GM21360 (cell line): Measurements from ENCODE around the gene EPB41L2.

ENCODE experiments used
- ATAC-seq: cut with Tn5 transposase; IDR thresholded peaks from one replicate; pipeline ENCODE4 v1.9.1; 2021; ENCODE audit warnings: mild to moderate bottlenecking, moderate library complexity; ENCODE audit not compliant: unreplicated experiment

EPB41L2 gene

DNA sequence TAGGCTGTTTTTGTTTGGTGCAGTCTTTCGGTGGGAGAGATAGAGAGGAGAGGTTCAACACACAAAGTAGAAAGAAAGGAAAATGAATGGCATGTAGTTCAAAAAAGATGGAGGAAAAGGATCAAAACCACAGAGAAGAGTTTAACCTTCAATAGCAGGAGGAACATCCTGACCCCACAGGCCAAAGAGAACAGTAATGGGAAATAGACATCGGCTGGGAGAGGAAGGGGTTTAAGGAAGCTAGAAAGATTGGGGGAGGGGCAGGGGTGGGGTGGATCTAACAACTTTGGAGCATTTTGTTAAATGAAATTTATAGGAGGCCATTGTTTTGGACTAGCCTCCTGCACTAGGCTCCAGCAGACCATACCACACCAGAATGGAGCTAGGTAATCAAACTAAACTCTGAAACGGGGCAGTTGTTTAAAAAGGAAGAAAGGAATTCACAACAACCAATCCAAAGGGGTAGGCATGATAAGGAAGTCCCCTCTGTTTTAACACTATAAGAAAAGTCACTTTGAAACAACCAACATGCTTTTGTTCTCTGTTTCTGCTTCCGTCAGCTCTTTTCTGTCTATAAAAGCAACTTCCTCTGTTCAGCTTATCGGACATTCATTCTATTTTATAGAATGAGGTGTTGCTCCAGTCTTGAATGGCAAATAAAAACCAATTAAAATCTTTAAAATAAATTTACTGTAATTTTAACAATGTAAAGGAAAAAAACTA lies 82.6 kb downstream of the EPB41L2 start:
- ATAC-seq = no peak

DNA sequence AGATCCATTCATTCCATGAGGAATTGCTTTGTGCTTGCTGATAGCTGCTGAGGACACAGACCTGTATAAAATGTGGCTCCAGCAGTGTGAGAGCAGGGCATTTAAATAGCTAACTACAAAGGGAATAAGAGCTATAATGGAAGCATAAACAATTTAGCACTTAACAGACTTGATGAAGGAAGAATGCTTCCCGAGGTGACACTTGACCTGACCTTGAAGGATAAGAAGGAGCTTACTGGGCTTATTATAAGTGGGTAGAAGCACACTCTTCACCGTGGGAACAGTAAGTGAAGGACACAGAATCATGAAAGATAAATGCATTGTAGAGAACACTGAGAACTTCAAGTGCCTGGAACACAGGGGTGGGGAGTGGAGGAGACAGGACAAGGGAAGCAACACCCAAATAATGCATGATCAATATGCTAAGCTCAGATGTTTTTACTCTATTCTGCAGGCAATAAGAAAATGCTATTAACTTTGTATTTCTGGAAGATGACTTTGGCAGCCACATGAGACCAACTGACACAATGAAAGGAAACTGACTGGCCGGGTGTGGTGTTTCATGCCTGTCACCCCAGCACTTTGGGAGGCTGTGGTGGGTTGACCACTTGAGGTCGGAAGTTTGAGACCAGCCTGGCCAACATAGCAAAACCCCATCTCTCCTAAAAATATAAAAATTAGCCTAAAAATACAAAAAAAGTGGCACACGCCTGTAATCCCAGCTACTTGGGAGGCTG lies 84.2 kb downstream of the EPB41L2 start:
- no peak for ATAC-seq

- no peak for ATAC-seq
Observed at GRCh38 chr6:130978180-130978579, 84.9 kb downstream of the EPB41L2 start.

GRCh38 chr6:130975325-130975724 lies 87.7 kb downstream of the EPB41L2 start:
- no peak for ATAC-seq

DNA sequence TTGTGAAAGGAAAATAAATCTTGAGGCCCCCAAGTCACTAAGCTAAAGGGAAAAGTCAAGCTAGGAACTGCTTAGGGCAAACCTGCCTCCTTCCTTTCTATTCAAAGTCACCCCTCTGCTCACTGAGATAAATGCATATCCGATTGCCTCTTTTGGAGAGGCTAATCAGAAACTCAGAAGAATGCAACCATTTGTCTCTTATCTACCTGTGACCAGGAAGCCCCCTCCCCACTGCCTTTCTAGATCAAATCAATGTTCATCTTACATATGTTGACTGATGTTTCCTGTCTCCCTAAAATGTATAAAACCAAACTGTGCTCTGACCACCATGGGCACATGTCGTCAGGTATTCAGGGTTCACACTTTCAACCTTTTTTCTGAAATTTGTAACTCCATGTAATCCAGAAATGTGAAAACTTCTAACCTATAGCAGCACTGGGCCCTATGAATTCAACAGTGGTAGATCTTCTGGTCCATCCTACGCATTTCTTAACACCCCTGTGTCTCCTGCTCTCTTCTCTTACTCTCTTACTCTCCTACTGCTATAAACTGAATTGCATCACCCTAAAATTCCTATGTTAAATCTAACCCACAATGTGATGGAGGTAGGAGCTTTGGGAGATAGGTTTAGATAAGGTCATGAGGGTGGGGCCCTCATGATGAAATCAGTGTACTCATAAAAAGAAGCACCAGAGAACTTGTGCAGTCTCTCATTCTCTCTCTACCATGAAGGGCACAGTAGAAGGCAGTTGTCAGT lies 89.3 kb downstream of the EPB41L2 start:
- no peak for ATAC-seq

DNA sequence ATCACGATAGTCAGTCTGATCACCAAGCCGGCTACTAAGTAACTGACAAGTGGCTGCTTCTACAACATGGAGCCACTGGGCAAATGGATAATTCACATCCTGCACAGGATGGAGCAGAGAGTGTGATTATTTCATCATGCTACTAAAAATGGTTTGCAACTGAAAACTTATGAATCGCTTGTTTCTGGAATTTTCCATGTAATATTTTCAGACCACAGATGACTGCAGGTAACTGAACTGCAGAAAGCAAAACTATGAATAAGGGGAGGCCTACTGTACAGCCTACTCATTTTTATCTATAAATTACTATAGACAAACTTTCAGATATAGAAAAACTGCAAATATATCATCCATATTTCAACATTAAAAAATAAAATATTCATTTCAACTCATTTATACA lies 91.5 kb downstream of the EPB41L2 start:
- ATAC-seq = no peak

GRCh38 chr6:130970839-130971410 lies 92.1 kb downstream of the EPB41L2 start:
- ATAC-seq = no peak

- ATAC-seq = no peak
Observed at GRCh38 chr6:130969791-130970491, 93.1 kb downstream of the EPB41L2 start.

GRCh38 chr6:130969166-130969565 lies 93.9 kb downstream of the EPB41L2 start:
- ATAC-seq = no peak

GRCh38 chr6:130968476-130968875 lies 94.6 kb downstream of the EPB41L2 start:
- no peak for ATAC-seq

- no peak for ATAC-seq
Observed at GRCh38 chr6:130967502-130968445, 95.3 kb downstream of the EPB41L2 start.

DNA sequence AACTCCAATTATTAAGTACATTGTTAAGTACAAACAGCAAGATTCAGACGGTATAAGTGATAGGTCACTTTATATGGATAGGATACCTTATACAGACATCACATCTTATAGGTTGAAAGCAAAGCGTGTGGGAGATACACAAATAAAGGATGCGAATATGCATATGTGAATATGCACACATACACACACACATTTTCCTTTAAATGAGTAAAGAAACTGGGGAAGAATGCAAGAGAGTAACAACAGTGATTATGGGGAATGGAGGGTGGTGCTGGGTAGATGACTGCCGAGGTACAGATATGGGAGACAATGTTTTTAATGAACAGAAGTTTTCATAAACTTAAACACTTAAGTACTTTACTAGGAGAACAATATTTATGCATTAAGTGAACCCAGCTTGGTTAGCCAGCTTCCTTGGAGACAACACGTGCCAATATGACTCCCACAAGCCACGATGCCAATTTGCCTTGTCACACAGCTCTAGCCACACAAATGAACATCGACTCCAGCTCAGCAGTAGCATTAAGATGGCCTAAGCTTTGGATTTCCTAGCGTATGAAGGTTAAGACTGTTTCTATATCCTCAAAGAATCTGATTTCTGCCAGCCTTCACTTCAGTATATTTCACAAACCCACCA lies 96.6 kb downstream of the EPB41L2 start:
- ATAC-seq = no peak

GRCh38 chr6:130965656-130966055 lies 97.4 kb downstream of the EPB41L2 start:
- no peak for ATAC-seq

DNA sequence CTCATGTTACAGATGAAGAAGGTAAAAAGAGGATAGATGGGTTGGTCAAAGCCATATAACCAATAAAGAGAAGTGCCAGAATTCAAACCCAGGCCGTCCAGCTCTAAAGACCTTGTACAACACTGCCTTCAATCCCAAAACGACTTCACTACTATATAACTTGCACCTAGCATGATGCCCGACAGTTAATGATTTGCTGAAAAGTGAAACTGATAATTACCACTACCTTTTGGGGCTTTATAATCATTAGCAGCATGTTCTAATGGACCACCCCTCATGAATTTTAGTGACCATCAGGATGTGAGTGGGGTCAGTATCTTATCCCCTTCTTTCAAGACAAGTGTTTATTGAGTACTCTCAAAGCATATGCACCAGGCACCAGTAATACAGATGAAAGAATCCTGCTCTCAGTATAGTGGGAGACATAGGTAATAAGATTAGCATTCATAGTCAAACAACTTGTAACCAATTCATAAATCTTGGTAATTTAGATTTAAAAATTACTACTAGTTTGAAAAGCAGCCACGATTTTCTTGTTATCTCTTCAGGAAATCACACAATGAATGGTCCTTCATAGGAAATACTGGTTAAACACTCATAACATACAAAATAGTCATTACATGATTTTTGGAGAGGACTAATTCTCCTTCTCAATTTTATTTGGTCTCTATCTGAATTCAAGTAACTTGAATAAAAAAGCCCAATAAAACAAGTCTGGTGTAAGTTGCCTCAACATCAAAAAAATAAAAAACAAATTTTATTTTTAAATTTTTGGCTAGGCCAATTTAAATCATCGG lies 98.0 kb downstream of the EPB41L2 start:
- ATAC-seq = no peak

- no peak for ATAC-seq
Observed at GRCh38 chr6:130964289-130964688, 98.8 kb downstream of the EPB41L2 start.

GRCh38 chr6:130962966-130963365 lies 100.1 kb downstream of the EPB41L2 start:
- ATAC-seq = no peak

DNA sequence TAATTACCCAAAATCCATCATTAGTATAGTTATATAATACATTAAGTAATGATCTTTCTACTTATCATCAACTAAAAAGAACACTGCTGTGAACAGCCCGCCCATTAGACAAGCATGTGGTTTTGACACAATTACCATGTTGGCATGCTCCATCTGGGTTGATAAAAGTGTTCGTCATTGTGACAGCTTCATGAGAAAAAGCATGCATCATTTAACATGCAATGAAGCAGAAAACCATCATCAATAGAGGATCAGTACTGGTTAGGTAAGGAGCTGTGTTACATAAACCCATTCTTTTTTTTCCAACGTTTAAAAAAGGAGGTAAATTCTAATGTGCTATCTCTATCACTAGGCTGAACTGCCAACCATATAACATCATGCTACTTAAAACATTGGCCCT lies 101.9 kb downstream of the EPB41L2 start:
- ATAC-seq = no peak

- no peak for ATAC-seq
Observed at GRCh38 chr6:130959951-130960350, 103.1 kb downstream of the EPB41L2 start.
